HG03108 (cell line): ENCODE results near the gene AHDC1.

Experiments used
- ATAC-seq: cut with Tn5 transposase; IDR thresholded peaks from one replicate; pipeline ENCODE4 v1.9.1; 2021; ENCODE audit warnings: moderate library complexity; ENCODE audit not compliant: unreplicated experiment

The AHDC1 gene

GRCh38 chr1:27567146-27567526 is 36.8 kb downstream of the AHDC1 start:
- no peak for ATAC-seq

- no peak for ATAC-seq
Measured at GRCh38 chr1:27566462-27567145, 37.3 kb downstream of the AHDC1 start.

GRCh38 chr1:27564710-27565649 is 39.0 kb downstream of the AHDC1 start:
- no peak for ATAC-seq

GRCh38 chr1:27563591-27564471 is 40.1 kb downstream of the AHDC1 start:
- no peak for ATAC-seq

- no peak for ATAC-seq
Measured at GRCh38 chr1:27563341-27563590, 40.7 kb downstream of the AHDC1 start.

GRCh38 chr1:27562534-27563340 is 41.2 kb downstream of the AHDC1 start:
- no peak for ATAC-seq

GRCh38 chr1:27562021-27562420 is 41.9 kb downstream of the AHDC1 start:
- ATAC-seq = no peak

GRCh38 chr1:27561124-27561899 is 42.6 kb downstream of the AHDC1 start:
- no peak for ATAC-seq

GRCh38 chr1:27560268-27561123 is 43.4 kb downstream of the AHDC1 start:
- ATAC-seq = no peak

GRCh38 chr1:27559466-27560030 is 44.4 kb downstream of the AHDC1 start:
- ATAC-seq = no peak

- no peak for ATAC-seq
Measured at GRCh38 chr1:27557596-27558340, 46.2 kb downstream of the AHDC1 start.

- no peak for ATAC-seq
Measured at GRCh38 chr1:27556781-27557595, 47.0 kb downstream of the AHDC1 start.

- no peak for ATAC-seq
Measured at GRCh38 chr1:27556435-27556780, 47.5 kb downstream of the AHDC1 start.

- no peak for ATAC-seq
Measured at GRCh38 chr1:27555700-27556424, 48.1 kb downstream of the AHDC1 start.

- no peak for ATAC-seq
Measured at GRCh38 chr1:27554759-27555699, 48.9 kb downstream of the AHDC1 start.
